ENCODE measurements around the gene SHOC2. TPM values are rescaled to one million over a fixed set of nuclear protein-coding genes. Genes with fewer than 3 reads are reported as not detected.

SHOC2 gene
- total RNA-seq, 4 donors from 2014 or later: 38.6 to 124 (median 68.2) TPM

DNA sequence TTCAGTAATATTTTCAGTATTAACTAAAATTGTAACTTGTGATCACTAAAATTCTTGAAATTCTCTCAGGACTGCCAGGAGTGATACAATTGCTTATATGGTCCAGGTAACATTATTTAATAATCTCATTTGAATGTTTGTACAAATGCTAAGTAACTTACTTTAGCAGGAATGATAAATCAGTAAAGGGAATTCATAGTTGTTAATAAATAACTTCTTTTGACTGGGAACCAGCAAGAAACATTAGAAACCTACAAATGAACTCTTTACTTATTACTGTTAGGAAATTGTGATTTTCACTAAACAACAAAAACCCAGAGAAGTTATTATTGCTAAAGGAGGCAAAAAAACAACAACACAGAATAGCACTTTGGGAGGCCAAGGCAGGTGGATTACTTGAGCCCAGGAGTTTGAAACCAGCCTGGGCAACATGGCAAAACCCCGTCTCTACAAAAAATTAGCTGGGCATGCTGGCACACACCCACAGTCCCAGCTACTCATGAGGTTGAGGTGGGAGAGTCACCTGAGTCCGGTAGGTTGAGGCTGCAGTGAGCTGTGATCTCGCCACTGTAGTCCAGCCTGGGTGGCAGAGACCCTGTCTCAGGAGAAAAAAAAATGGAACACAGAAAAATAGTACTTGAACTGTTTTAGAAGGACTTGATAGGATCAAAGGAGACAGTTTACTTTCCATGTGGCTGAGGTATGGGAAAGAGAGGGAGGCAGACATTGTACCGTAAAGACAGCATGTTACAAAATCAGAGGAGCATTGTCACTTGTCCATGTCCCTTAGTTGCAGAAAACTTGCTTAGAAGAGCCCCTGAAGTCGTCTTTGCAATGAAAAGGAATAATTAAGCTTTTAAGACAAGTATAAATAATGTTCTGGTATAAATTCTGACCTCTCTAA, 53.1 kb downstream of the SHOC2 start:
- no peaks in the 10 kb centered on the region for H3K36me3 ChIP-seq
- no peaks in the 10 kb centered on the region for H3K9me3 ChIP-seq
- no peak overlapping the region for H3K4me3 ChIP-seq
- TF ChIP-seq POLR2A (IDR thresholded peaks at IDR 0.05): no peak
- TF ChIP-seq, protein P1, sequence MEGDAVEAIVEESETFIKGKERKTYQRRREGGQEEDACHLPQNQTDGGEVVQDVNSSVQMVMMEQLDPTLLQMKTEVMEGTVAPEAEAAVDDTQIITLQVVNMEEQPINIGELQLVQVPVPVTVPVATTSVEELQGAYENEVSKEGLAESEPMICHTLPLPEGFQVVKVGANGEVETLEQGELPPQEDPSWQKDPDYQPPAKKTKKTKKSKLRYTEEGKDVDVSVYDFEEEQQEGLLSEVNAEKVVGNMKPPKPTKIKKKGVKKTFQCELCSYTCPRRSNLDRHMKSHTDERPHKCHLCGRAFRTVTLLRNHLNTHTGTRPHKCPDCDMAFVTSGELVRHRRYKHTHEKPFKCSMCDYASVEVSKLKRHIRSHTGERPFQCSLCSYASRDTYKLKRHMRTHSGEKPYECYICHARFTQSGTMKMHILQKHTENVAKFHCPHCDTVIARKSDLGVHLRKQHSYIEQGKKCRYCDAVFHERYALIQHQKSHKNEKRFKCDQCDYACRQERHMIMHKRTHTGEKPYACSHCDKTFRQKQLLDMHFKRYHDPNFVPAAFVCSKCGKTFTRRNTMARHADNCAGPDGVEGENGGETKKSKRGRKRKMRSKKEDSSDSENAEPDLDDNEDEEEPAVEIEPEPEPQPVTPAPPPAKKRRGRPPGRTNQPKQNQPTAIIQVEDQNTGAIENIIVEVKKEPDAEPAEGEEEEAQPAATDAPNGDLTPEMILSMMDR (IDR thresholded peaks at IDR 0.05): no peak
- H3K27me3 ChIP-seq: no peaks in the 10 kb centered on the region
- no peak overlapping the region for H3K27ac ChIP-seq
- DNase-seq: no peak
- H3K4me1 ChIP-seq: no peaks in the 10 kb centered on the region

DNA sequence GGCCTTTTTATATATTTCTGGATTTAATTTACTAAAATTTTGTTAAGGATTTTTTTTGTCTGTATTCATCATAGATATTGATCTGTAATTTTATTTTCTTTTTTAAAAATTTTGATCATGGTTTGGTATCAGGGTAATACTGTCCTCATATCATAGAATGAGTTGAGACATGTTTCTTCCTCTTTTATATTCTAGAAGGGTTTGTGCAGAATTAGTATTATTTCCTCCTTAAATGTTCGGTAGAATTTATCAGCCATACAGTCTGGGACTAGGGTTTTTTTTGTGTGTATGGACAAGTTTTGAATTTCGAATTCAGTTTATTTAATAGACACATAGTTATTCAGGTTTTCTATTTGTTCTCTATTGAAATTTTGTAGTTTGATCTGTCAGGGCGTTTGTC, 54.0 kb downstream of the SHOC2 start:
- no peak overlapping the region for H3K27ac ChIP-seq
- H3K4me1 ChIP-seq: no peaks in the 10 kb centered on the region
- H3K36me3 ChIP-seq: no peaks in the 10 kb centered on the region
- H3K4me3 ChIP-seq: no peak overlapping the region
- no peaks in the 10 kb centered on the region for H3K9me3 ChIP-seq
- no peaks in the 10 kb centered on the region for H3K27me3 ChIP-seq
- TF ChIP-seq POLR2A (IDR thresholded peaks at IDR 0.05): no peak
- TF ChIP-seq, protein P1 (IDR thresholded peaks at IDR 0.05): no peak
- no peak for DNase-seq

DNA sequence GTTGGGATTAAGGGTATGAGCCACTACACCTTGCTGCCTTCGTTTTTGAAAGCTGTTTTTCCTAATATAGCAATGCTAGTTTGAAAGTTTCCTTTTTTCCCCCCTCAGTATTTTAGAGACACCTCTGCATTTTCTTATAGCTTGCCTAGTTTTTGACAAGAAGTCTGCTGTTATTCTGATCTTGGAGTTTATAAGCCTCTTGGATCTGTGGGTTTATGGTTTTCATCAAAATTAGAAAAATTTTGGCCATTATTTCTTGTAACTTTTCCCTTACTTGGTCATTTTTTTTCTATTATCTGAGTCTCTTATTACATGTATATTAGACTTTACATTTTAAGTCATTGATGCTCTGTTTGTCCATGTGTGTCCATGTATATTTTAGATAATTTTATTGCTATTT, 57.2 kb downstream of the SHOC2 start:
- DNase-seq: no peak
- H3K4me1 ChIP-seq: no peaks in the 10 kb centered on the region
- H3K4me3 ChIP-seq: no peak overlapping the region
- H3K36me3 ChIP-seq: no peaks in the 10 kb centered on the region
- H3K27me3 ChIP-seq: no peaks in the 10 kb centered on the region
- H3K27ac ChIP-seq: no peak overlapping the region
- H3K9me3 ChIP-seq: no peaks in the 10 kb centered on the region
- no peak for TF ChIP-seq POLR2A (IDR thresholded peaks at IDR 0.05)
- TF ChIP-seq, protein P1 (IDR thresholded peaks at IDR 0.05): no peak

DNA sequence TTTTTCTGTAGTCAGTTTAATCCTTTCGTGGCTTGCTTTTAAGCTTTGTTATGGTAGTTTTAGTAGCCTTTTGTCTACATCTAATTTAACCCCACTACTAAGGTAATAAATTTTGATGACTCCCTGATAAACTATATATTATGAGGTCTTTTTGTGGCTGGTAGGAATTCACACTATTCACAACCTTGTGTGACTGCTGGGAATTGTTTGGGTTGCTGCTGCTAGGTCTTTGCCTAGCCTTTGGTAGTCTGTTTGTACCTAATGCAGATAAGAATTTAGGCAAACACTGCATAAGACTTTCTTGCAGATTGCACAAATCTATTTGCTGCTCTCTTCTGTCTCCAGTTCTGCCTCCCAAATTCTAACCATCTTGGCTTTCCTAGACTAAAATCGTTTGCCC, 58.3 kb downstream of the SHOC2 start:
- no peak overlapping the region for H3K4me3 ChIP-seq
- no peak for DNase-seq
- no peaks in the 10 kb centered on the region for H3K4me1 ChIP-seq

DNA sequence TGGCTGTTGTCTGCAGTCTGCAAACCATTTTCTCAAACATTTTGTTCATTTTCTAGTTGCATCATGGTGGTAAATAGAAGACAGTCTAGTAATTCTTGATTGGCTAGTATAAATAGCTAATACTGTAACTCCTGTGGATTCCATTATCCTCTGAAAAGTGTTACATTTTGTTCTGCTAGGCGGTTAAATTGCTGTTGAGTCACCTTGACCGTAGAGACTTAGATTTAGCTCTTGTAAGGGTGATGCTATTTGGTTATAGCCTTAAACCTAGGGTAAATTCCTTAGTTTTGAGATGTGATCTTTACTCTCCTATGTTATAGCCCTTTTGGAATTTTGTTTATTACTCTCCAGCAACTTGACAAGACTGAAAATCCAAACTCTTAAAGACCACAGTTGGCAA, 58.8 kb downstream of the SHOC2 start:
- H3K27ac ChIP-seq: no peak overlapping the region
- no peaks in the 10 kb centered on the region for H3K9me3 ChIP-seq
- no peak for DNase-seq
- no peaks in the 10 kb centered on the region for H3K36me3 ChIP-seq
- H3K4me1 ChIP-seq: no peaks in the 10 kb centered on the region
- no peak overlapping the region for H3K4me3 ChIP-seq
- no peaks in the 10 kb centered on the region for H3K27me3 ChIP-seq
- TF ChIP-seq, protein P1 (IDR thresholded peaks at IDR 0.05): no peak
- TF ChIP-seq POLR2A (IDR thresholded peaks at IDR 0.05): no peak

More for the DNA sequence above, 58.3 kb downstream of the SHOC2 start:
- no peaks in the 10 kb centered on the region for H3K27me3 ChIP-seq
- no peaks in the 10 kb centered on the region for H3K36me3 ChIP-seq
- no peaks in the 10 kb centered on the region for H3K9me3 ChIP-seq
- no peak for TF ChIP-seq POLR2A (IDR thresholded peaks at IDR 0.05)
- TF ChIP-seq, protein P1 (IDR thresholded peaks at IDR 0.05): no peak
- H3K27ac ChIP-seq: no peak overlapping the region

Data from Peyer's patch (tissue), 4 donors.